T47D (cell line): ENCODE measurements around the gene SLCO3A1.

ENCODE experiments used
- DNase-seq, 2 experiments: peaks; one replicate each; pipeline versions ENCODE4 v3.0.0 to v3.0.0-alpha.2; 2011 to 2012; ENCODE audit warnings: low read depth in 1 of 2, low spot score in 1 of 2
- JUND ChIP-seq: IDR thresholded peaks from 2 replicates; pipeline ENCODE4 v1.6.1; 2012; ENCODE audit warnings: low read depth
- in situ Hi-C: cut with HindIII; loops from 2 replicates; pipeline ENCODE4 v1.10.0; 2016; ENCODE audit warnings: low sequenced_read_pairs, low pct_unique_long_range_greater_than_20kb

The SLCO3A1 gene

DNA sequence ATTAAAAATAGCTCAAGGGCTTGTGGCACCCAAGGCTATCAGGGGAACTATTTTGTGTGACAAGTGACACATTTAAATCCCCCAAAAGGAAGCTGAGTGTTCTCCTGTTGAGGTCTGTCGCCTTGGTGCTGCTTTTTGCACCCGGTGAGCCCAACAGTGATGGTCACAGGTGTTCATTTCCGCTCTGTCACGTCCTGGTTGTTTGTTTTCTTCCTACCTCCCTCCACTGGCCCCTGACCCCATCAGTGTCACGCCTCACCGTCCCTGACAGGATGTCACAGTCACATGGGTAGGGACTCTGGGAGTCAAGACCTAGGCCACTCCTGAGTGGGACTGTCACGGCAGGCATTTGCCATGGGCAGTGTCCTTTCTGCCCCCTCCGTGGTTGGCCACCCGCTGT, 11.2 kb downstream of the SLCO3A1 start:
- no peak for TF ChIP-seq JUND
- no peak for DNase-seq
- in situ Hi-C loops, result no loop called here

DNA sequence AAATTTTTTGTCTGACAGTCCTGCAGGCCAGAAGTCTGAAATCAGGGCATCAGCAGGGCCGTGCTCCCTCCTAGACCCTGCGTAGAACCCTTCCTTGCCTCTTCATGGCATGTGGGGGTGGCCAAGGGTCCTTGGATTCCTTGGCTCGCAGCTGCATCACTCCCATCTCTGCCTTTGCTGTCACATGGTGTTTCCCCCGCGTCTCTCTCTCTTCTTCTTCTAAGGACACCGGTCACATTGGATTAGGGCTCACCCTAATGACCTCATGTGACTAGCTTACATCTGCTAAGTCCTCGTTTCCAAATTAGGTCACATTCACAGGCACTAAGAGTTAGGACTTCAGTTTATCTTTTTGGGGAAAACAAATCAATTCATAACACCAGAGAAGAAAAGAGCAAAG, 12.0 kb downstream of the SLCO3A1 start:
- no peak for DNase-seq
- in situ Hi-C loops, result no loop called here
- no peak for TF ChIP-seq JUND

- in situ Hi-C loops, result no loop called here
- no peak for DNase-seq
- TF ChIP-seq JUND, result no peak
Measured at GRCh38 chr15:91865950-91866349, 12.4 kb downstream of the SLCO3A1 start.

DNA sequence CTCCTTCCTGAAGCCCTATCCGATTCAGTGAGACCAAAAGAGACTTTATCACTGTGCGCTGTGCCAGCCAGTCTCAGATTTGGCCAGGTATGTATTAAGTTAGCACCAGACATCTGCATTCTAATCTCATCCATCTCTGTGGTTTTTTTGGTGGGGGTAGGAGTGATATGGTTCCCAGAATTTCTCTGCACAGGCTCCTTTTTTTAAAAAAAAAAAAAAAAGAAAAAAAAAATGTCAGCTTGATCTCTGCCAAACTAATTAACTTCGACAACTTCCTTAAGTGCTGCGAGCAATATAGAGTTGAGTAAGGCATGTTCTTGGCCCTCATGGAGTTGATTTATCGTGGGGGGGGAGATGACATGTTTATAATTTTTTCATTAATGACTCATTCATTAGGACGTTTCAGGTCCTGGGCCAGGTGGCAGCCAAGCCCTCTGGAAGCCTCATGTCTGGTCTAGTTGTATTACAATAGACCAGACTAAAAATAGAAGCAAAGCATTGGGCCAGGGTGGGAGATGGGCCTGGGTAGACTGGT, 12.9 kb downstream of the SLCO3A1 start:
- in situ Hi-C loops, result no loop called here
- TF ChIP-seq JUND, result no peak
- DNase-seq, result no peak

DNA sequence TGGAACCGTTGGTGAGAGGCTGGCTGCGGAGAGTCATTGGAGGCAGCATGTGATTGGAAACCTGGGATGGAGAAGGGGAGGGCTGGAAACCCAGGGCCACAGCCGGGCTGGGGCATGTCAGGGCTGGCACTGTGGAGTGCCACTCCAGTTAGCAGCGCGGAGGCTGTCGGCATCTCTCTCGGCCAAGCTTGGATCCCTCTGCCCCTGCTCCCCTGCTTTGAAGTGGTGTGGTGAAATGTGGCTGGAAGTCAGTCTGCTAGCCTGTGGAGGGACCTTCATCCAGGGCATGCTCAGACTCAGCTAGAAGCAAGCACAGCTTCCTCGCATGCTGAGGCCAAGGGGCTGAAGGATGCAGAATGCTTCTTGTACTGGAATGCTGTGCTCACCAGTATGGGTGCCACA, 13.5 kb downstream of the SLCO3A1 start:
- no peak for TF ChIP-seq JUND
- in situ Hi-C loops, result no loop called here
- DNase-seq, result no peak

- TF ChIP-seq JUND, result no peak
- no peak for DNase-seq
- in situ Hi-C loops, result no loop called here
Measured at GRCh38 chr15:91867581-91868026, 14.1 kb downstream of the SLCO3A1 start.

GRCh38 chr15:91870876-91871537, 17.5 kb downstream of the SLCO3A1 start:
- in situ Hi-C loops, result no loop called here

DNA sequence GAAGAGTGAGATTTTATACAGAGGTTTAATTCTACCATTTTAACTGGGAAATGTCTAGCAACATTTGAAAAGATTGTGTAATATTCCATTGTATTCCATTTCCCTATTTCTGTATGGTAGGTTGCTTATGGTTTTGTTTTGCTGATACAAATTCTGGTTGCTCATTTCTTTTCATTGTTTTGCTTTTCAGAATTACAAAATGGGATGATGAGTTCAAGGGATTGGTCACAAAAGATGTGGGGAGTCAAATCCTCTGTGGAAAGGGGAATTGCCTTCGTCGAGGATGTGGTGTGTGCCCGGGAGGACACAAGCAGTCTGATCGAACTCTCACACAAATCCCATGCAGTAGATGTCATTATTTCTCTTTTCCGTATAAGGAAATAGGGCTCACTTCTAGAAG, 18.3 kb downstream of the SLCO3A1 start:
- DNase-seq, result no peak
- in situ Hi-C loops, result no loop called here
- no peak for TF ChIP-seq JUND

More at GRCh38 chr15:91870876-91871537, 17.5 kb downstream of the SLCO3A1 start:
- no peak for TF ChIP-seq JUND
- DNase-seq, result no peak

DNA sequence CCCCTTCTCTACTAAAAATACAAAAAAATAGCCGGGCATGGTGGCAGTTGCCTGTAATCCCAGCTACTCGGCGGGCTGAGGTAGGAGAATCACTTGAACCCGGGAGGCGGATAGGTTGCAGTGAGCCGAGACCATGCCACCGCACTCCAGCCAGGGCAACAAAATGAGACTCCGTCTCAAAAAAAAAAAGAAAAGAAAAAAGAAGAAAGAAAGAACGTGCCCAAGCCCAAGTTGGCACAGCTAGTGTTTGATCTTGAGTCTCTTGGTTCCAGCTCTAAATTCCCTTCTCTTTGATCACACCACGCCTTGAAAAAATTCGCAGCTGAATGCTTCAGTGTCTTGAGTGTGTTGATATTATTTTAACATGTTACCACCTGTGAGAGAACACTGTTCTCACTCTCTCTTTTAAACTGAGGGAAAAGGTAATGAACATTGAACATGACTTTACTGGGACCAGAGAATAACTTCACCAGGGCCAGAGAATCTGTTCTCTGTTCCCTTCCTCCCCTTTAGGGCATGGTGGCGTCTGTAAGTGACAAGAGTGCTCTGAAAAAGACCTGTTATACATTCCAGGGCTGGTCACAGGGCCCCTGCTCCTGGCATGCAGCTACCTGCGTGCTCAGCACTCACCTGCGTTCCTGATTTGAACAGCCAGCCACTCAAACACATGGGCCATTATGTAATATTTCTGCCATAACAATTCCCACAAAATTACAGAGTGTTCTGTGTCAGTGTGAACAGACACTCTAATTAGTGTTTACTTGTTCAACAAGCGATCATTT, 19.0 kb downstream of the SLCO3A1 start:
- in situ Hi-C loops, result no loop called here
- DNase-seq, result peak in 1 of 2 experiments; percentile 5
- TF ChIP-seq JUND, result no peak

GRCh38 chr15:91873138-91873536, 19.6 kb downstream of the SLCO3A1 start:
- in situ Hi-C loops, result no loop called here
- no peak for DNase-seq
- no peak for TF ChIP-seq JUND

DNA sequence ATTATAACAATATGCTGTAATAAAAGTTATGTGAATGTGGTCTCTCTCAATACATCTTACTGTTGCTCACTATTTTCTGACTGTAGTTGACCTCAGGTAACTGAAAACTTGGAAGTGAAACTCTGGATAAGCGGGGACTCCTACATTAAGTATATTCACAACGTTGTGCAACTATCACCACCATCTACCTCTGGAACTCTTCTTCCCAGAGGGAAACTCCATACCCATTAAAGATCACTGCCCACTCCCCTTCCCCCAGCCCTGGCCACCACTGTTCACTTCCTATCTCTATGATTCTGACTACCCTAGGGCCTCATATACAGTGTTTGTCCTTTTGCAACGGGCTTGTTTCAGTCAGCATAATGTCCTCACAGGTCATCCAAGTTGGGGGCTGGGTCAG, 20.7 kb downstream of the SLCO3A1 start:
- in situ Hi-C loops, result no loop called here
- TF ChIP-seq JUND, result no peak
- DNase-seq, result no peak

DNA sequence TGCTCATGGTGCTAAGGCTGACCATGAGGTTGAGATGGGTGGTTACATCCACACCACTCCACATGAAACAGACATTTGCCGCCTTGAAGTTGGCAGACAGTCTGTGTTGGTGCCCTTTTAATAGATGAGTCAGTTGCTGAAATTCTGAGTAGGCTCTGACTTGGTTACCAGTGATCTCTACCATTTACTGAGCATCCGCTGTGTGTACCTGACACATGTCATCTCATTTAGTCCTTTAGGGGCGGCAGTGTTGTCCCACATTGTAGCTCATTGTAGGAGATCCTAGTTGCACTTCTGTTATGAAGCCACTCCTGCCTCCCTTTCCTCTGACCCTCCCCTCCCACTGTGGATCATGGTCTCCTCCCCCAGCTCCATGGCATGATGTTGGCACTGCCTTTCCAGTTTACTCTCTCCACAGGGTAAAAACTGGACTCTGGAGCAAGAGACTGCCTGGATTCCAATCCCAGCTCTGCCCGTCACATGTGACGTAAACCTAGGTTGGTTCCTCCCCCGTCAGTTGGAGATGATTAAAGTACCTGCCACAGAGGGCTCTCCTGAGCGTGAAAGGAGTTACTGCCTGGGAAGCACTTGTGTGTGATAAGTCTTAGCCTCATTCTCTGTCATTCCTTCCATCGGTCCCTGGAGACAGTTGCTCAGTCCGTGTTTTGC, 21.6 kb downstream of the SLCO3A1 start:
- TF ChIP-seq JUND, result no peak
- in situ Hi-C loops, result no loop called here
- DNase-seq, result peak in 1 of 2 experiments; percentile 2

GRCh38 chr15:91876187-91876586, 22.7 kb downstream of the SLCO3A1 start:
- no peak for TF ChIP-seq JUND
- DNase-seq, result no peak
- in situ Hi-C loops, result no loop called here
